HepG2 (cell line): Measurements from ENCODE around the gene AP3M1. TPM values are rescaled to one million over a fixed set of nuclear protein-coding genes. Genes with fewer than 3 reads are reported as not detected.
A peak's percentile ranks its signal among the peaks of the same experiment; 100 is the strongest.

ENCODE experiments used
- BCL3 ChIP-seq: sonication (generic); formaldehyde crosslinking; IDR thresholded peaks from 2 replicates; pipeline ENCODE4 v1.5.1; 2020; ENCODE audit warnings: mild to moderate bottlenecking, missing genetic modification reagents, moderate library complexity
- DRAP1 ChIP-seq: IDR thresholded peaks from 2 replicates; pipeline ENCODE4 v1.6.1; 2016; ENCODE audit warnings: missing genetic modification reagents, missing compliant biosample characterization
- FOXO1 ChIP-seq: sonication (generic); formaldehyde crosslinking; IDR thresholded peaks from 2 replicates; pipeline ENCODE4 v1.4.0; 2020; ENCODE audit warnings: missing genetic modification reagents
- GLI4 ChIP-seq: sonication (generic); formaldehyde crosslinking; IDR thresholded peaks from 2 replicates; pipeline ENCODE4 v1.5.1; 2020; ENCODE audit warnings: missing genetic modification reagents, mild to moderate bottlenecking, moderate library complexity, borderline replicate concordance
- IKZF1 ChIP-seq: fragments of 450-650 bp; IDR thresholded peaks from 2 replicates; pipeline ENCODE4 v1.7.1; 2016
- JDP2 ChIP-seq: sonication (generic); formaldehyde crosslinking; IDR thresholded peaks from 2 replicates; pipeline ENCODE4 v1.8.1; 2022; ENCODE audit warnings: missing genetic modification reagents, borderline replicate concordance
- KLF6 ChIP-seq: IDR thresholded peaks from 2 replicates; pipeline ENCODE4 v1.8.0; 2016; ENCODE audit warnings: missing biosample characterization, missing genetic modification reagents
- KLF9 ChIP-seq: IDR thresholded peaks from 2 replicates; pipeline ENCODE4 v1.6.1; 2016; ENCODE audit warnings: low read depth
- MED1 ChIP-seq: sonication (generic); formaldehyde crosslinking; IDR thresholded peaks from 2 replicates; pipeline ENCODE4 v1.4.0; 2020; ENCODE audit warnings: missing genetic modification reagents
- MEIS1 ChIP-seq: sonication (generic); formaldehyde crosslinking; IDR thresholded peaks from 2 replicates; pipeline ENCODE4 v1.9.0; 2021; ENCODE audit warnings: mild to moderate bottlenecking, missing genetic modification reagents, moderate library complexity, borderline replicate concordance
- NONO ChIP-seq, 2 experiments: fragments of 450-650 bp in 1 of 2; sonication (generic) in 1 of 2; formaldehyde crosslinking in 1 of 2; IDR thresholded peaks in 1 of 2; conservative IDR thresholded peaks in 1 of 2; 2 replicates each; pipeline versions ENCODE4 v1.6.1 to v1.8.0; 2017 to 2022; ENCODE audit warnings: mild to moderate bottlenecking in 1 of 2, missing genetic modification reagents in 1 of 2, moderate library complexity in 1 of 2
- POLR2AphosphoS5 ChIP-seq: IDR thresholded peaks from 2 replicates; pipeline ENCODE4 v1.6.1; 2012; ENCODE audit warnings: low read depth, low read length
- PRMT3 ChIP-seq: sonication (generic); formaldehyde crosslinking; IDR thresholded peaks from 2 replicates; pipeline ENCODE4 v1.8.1; 2022; ENCODE audit warnings: low read depth, mild to moderate bottlenecking, moderate library complexity, missing genetic modification reagents, borderline replicate concordance
- REL ChIP-seq: sonication (generic); formaldehyde crosslinking; conservative IDR thresholded peaks from 2 replicates; pipeline ENCODE4 v1.8.0; 2022; ENCODE audit warnings: mild to moderate bottlenecking, missing genetic modification reagents, moderate library complexity
- SAP130 ChIP-seq: IDR thresholded peaks from 2 replicates; pipeline ENCODE4 v1.6.1; 2016; ENCODE audit warnings: low read depth
- SCMH1 ChIP-seq: sonication (generic); formaldehyde crosslinking; IDR thresholded peaks from 2 replicates; pipeline ENCODE4 v1.9.0; 2021; ENCODE audit warnings: missing genetic modification reagents, mild to moderate bottlenecking, borderline replicate concordance
- SMYD3 ChIP-seq: sonication (generic); formaldehyde crosslinking; IDR thresholded peaks from 2 replicates; pipeline ENCODE4 v1.8.1; 2023; ENCODE audit warnings: mild to moderate bottlenecking, missing genetic modification reagents
- TBX3 ChIP-seq: fragments of 450-650 bp; IDR thresholded peaks from 2 replicates; pipeline ENCODE4 v1.6.1; 2017; ENCODE audit warnings: antibody characterized with exemption, mild to moderate bottlenecking, inconsistent platforms, borderline replicate concordance
- ZFP62 ChIP-seq: sonication (generic); formaldehyde crosslinking; IDR thresholded peaks from 2 replicates; pipeline ENCODE4 v1.4.0; 2020; ENCODE audit warnings: missing genetic modification reagents
- ZFP90 ChIP-seq: sonication (generic); formaldehyde crosslinking; IDR thresholded peaks from 2 replicates; pipeline ENCODE4 v1.8.0; 2022; ENCODE audit warnings: missing genetic modification reagents, mild to moderate bottlenecking, inconsistent platforms, borderline replicate concordance
- ZKSCAN5 ChIP-seq: sonication (generic); formaldehyde crosslinking; IDR thresholded peaks from 2 replicates; pipeline ENCODE4 v1.5.1; 2020; ENCODE audit warnings: mild to moderate bottlenecking, missing genetic modification reagents
- ZKSCAN8 ChIP-seq: IDR thresholded peaks from 2 replicates; pipeline ENCODE4 v1.6.1; 2016; ENCODE audit warnings: borderline replicate concordance, missing genetic modification reagents, missing compliant biosample characterization
- ZNF235 ChIP-seq: sonication (generic); formaldehyde crosslinking; IDR thresholded peaks from 2 replicates; pipeline ENCODE4 v1.8.1; 2023; ENCODE audit warnings: mild to moderate bottlenecking, missing genetic modification reagents, borderline replicate concordance
- ZNF275 ChIP-seq: sonication (generic); formaldehyde crosslinking; IDR thresholded peaks from 2 replicates; pipeline ENCODE4 v1.8.0; 2022; ENCODE audit warnings: missing genetic modification reagents, mild to moderate bottlenecking, inconsistent platforms, borderline replicate concordance
- ZNF33A ChIP-seq: sonication (generic); formaldehyde crosslinking; IDR thresholded peaks from 2 replicates; pipeline ENCODE4 v1.5.1; 2020; ENCODE audit warnings: missing genetic modification reagents, mild to moderate bottlenecking, moderate library complexity, borderline replicate concordance
- ZNF510 ChIP-seq: sonication (generic); formaldehyde crosslinking; IDR thresholded peaks from 2 replicates; pipeline ENCODE4 v1.4.0; 2020; ENCODE audit warnings: low read depth, mild to moderate bottlenecking, missing genetic modification reagents
- ZNF616 ChIP-seq: sonication (generic); formaldehyde crosslinking; IDR thresholded peaks from 2 replicates; pipeline ENCODE4 v1.5.0; 2020; ENCODE audit warnings: low read depth, mild to moderate bottlenecking, missing genetic modification reagents
- ZNF737 ChIP-seq: sonication (generic); formaldehyde crosslinking; IDR thresholded peaks from 2 replicates; pipeline ENCODE4 v1.5.0; 2020; ENCODE audit warnings: missing genetic modification reagents, mild to moderate bottlenecking, borderline replicate concordance
- polyA plus RNA-seq, 8 experiments: library from polyadenylated mRNA; depleted of rRNA in 3 of 8; stranded (reverse) in 7 of 8; unstranded in 1 of 8; fragments of >200 nt; fragmentation: Illumina TruSeq in 4 of 8; extraction: Trizol in 4 of 8; gene quantifications; 2 replicates each; pipeline versions ENCODE4 v1.2.1 to v1.2.3, GENCODE V29; 2011 to 2016; ENCODE audit warnings: low read depth in 4 of 8, missing spikeins in 1 of 8, mixed read lengths in 1 of 8; ENCODE audit not compliant: insufficient read depth in 1 of 8
- total RNA-seq, 5 experiments: library from RNA; depleted of rRNA; stranded (reverse); fragments of >200 nt; fragmentation: Illumina TruSeq; extraction: Trizol; gene quantifications; 2 replicates each; pipeline ENCODE4 v1.2.3, GENCODE V29; 2016; ENCODE audit warnings: low read depth in 1 of 5

AP3M1 gene
- total and polyA plus RNA-seq, 2 of the 13 experiments (the other 11 are each of a cell fraction or from before 2014, with no cell fraction given), result 29.0 to 31.6 TPM

- TF ChIP-seq TBX3, result no peak
- TF ChIP-seq JDP2 (CRISPR knock-in tag), result no peak
- no peak for TF ChIP-seq ZKSCAN8 (CRISPR knock-in tag)
- TF ChIP-seq ZNF510 (CRISPR knock-in tag), result peak; percentile 76; the same call in 1 of the 2 replicates
- 0 out of 2 replicates have a peak, but pooled peaks have one; percentile 59 for TF ChIP-seq ZNF275 (CRISPR knock-in tag)
- 0 out of 2 replicates have a peak, but pooled peaks have one; percentile 15 for TF ChIP-seq REL (CRISPR knock-in tag)
- TF ChIP-seq SMYD3 (CRISPR knock-in tag), result no peak
- no peak; the same call in none of the 2 replicates for TF ChIP-seq ZNF737 (CRISPR knock-in tag)
- no peak for TF ChIP-seq GLI4 (CRISPR knock-in tag)
- TF ChIP-seq SCMH1 (CRISPR knock-in tag), result no peak
- peak; percentile 75; the same call in 1 of the 2 replicates for TF ChIP-seq BCL3 (CRISPR knock-in tag)
- TF ChIP-seq FOXO1 (CRISPR knock-in tag), result 0 out of 2 replicates have a peak, but pooled peaks have one; percentile 33
- TF ChIP-seq POLR2AphosphoS5, result peak; percentile 71
- no peak for TF ChIP-seq ZKSCAN5 (CRISPR knock-in tag)
- peak; percentile 59; the same call in 1 of the 2 replicates for TF ChIP-seq KLF9
- no peak for TF ChIP-seq ZFP62 (CRISPR knock-in tag)
- peak; percentile 91 for TF ChIP-seq DRAP1 (CRISPR knock-in tag)
- no peak for TF ChIP-seq KLF6 (CRISPR knock-in tag)
- TF ChIP-seq ZNF235 (CRISPR knock-in tag), result peak; percentile 90; the same call in 1 of the 2 replicates
- TF ChIP-seq MEIS1 (CRISPR knock-in tag), result peak; percentile 55; the same call in 1 of the 2 replicates
- TF ChIP-seq ZFP90 (CRISPR knock-in tag), result peak; percentile 98
- peak; percentile 82 for TF ChIP-seq SAP130
- peak; percentile 31 for TF ChIP-seq MED1 (CRISPR knock-in tag)
- peak; percentile 85; the same call in 1 of the 2 replicates for TF ChIP-seq ZNF616
- no peak for TF ChIP-seq NONO (IDR thresholded peaks at IDR 0.05)
- 0 out of 2 replicates have a peak, but pooled peaks have one; percentile 29 for TF ChIP-seq NONO (CRISPR knock-in tag; conservative IDR thresholded peaks at IDR 0.05)
- no peak for TF ChIP-seq PRMT3 (CRISPR knock-in tag)
- no peak for TF ChIP-seq ZNF33A (CRISPR knock-in tag)
- TF ChIP-seq IKZF1, result no peak
Measured at GRCh38 chr10:74150990-74151878, 606 bp upstream of the AP3M1 start, which contains the start of gene ADK (continued).
